H9 (cell line): ENCODE data around the gene LRFN2. TPM values are rescaled to one million over a fixed set of nuclear protein-coding genes. Genes with fewer than 3 reads are reported as not detected.

ENCODE experiments used
- DNase-seq: peaks from one replicate; pipeline ENCODE4 v3.0.0-alpha.2; 2017
- H2AFZ ChIP-seq: one replicate; pipeline ENCODE4 v1.6.1; 2013; ENCODE audit warnings: mild to moderate bottlenecking, low read length, control low read depth, moderate library complexity
- H2AK5ac ChIP-seq: 2 replicates; pipeline ENCODE4 v1.6.1; 2013; ENCODE audit warnings: low read length, control low read depth, mixed read lengths; ENCODE audit not compliant: insufficient read length
- H2BK120ac ChIP-seq: one replicate; pipeline ENCODE4 v1.6.1; 2013; ENCODE audit warnings: low read depth, mild to moderate bottlenecking, low read length, control low read depth, inconsistent platforms; ENCODE audit not compliant: poor library complexity, severe bottlenecking
- H2BK12ac ChIP-seq: 2 replicates; pipeline ENCODE4 v1.6.1; 2013; ENCODE audit warnings: low read length, control low read depth, mixed read lengths, low read depth; ENCODE audit not compliant: insufficient read length
- H2BK15ac ChIP-seq: 2 replicates; pipeline ENCODE4 v1.6.1; 2013; ENCODE audit warnings: low read depth, low read length, control low read depth
- H2BK20ac ChIP-seq: one replicate; pipeline ENCODE4 v1.6.1; 2013; ENCODE audit warnings: low read depth, mild to moderate bottlenecking, low read length, control low read depth, inconsistent platforms; ENCODE audit not compliant: poor library complexity, severe bottlenecking
- H2BK5ac ChIP-seq: 2 replicates; pipeline ENCODE4 v1.6.1; 2013; ENCODE audit warnings: low read length, control low read depth, mixed read lengths; ENCODE audit not compliant: insufficient read length
- H3K14ac ChIP-seq: 2 replicates; pipeline ENCODE4 v1.6.1; 2013; ENCODE audit warnings: low read length, control low read depth; ENCODE audit not compliant: insufficient read depth
- H3K18ac ChIP-seq: 2 replicates; pipeline ENCODE4 v1.6.1; 2013; ENCODE audit warnings: low read depth, mild to moderate bottlenecking, mixed read lengths, low read length, control low read depth; ENCODE audit not compliant: insufficient read length
- H3K23ac ChIP-seq: 2 replicates; pipeline ENCODE4 v1.6.1; 2013; ENCODE audit warnings: low read length, control low read depth, mixed read lengths, low read depth; ENCODE audit not compliant: insufficient read length
- H3K23me2 ChIP-seq: 2 replicates; pipeline ENCODE4 v1.6.1; 2013; ENCODE audit warnings: low read depth, mild to moderate bottlenecking, mixed read lengths, low read length, control low read depth; ENCODE audit not compliant: insufficient read length, poor library complexity, severe bottlenecking
- H3K27ac ChIP-seq: 2 replicates; pipeline ENCODE4 v1.5.1; 2013; ENCODE audit warnings: low read length, control low read depth, mixed read lengths, low read depth; ENCODE audit not compliant: insufficient read length
- H3K27me3 ChIP-seq: 2 replicates; pipeline ENCODE4 v1.6.1; 2013; ENCODE audit warnings: low read length, control low read depth, inconsistent platforms; ENCODE audit not compliant: insufficient read depth
- H3K4ac ChIP-seq: 2 replicates; pipeline ENCODE4 v1.6.1; 2013; ENCODE audit warnings: low read depth, mild to moderate bottlenecking, control low read depth, inconsistent platforms, low read length, moderate library complexity
- H3K4me1 ChIP-seq: 2 replicates; pipeline ENCODE4 v1.6.1; 2013; ENCODE audit warnings: low read length, control low read depth, inconsistent platforms; ENCODE audit not compliant: insufficient read depth
- H3K4me2 ChIP-seq: 2 replicates; pipeline ENCODE4 v1.6.1; 2013; ENCODE audit warnings: low read length, control low read depth, mixed read lengths; ENCODE audit not compliant: insufficient read length, insufficient read depth
- H3K56ac ChIP-seq: 2 replicates; pipeline ENCODE4 v1.6.1; 2013; ENCODE audit warnings: low read depth, mild to moderate bottlenecking, mixed read lengths, low read length, control low read depth; ENCODE audit not compliant: insufficient read length
- H3K79me1 ChIP-seq: 2 replicates; pipeline ENCODE4 v1.6.1; 2013; ENCODE audit warnings: low read depth, mild to moderate bottlenecking, moderate library complexity, low read length, control low read depth, inconsistent platforms; ENCODE audit not compliant: insufficient read depth, poor library complexity, severe bottlenecking
- H3K79me2 ChIP-seq: 2 replicates; pipeline ENCODE4 v1.6.1; 2013; ENCODE audit warnings: low read length, control low read depth, inconsistent platforms; ENCODE audit not compliant: insufficient read depth
- H3K9ac ChIP-seq: 2 replicates; pipeline ENCODE4 v1.6.1; 2013; ENCODE audit warnings: low read length, control low read depth, mixed read lengths; ENCODE audit not compliant: insufficient read length; ENCODE audit errors: extremely low read depth
- H3K9me3 ChIP-seq: one replicate; pipeline ENCODE4 v1.6.1; 2013; ENCODE audit warnings: low read depth, low read length, inconsistent platforms; ENCODE audit not compliant: control insufficient read depth
- H3T11ph ChIP-seq: one replicate; pipeline ENCODE4 v1.6.1; 2013; ENCODE audit warnings: mild to moderate bottlenecking, low read length, control low read depth, inconsistent platforms
- H4K20me1 ChIP-seq: one replicate; pipeline ENCODE4 v1.6.1; 2013; ENCODE audit not compliant: control insufficient read depth, insufficient read length, insufficient read depth
- H4K5ac ChIP-seq: 2 replicates; pipeline ENCODE4 v1.6.1; 2013; ENCODE audit warnings: low read depth, mild to moderate bottlenecking, mixed read lengths, low read length, control low read depth; ENCODE audit not compliant: insufficient read length
- H4K8ac ChIP-seq: replicated peaks from 2 replicates; pipeline ENCODE4 v1.6.1; 2013; ENCODE audit warnings: low read length, control low read depth, mixed read lengths, low read depth; ENCODE audit not compliant: insufficient read length
- H4K91ac ChIP-seq: 2 replicates; pipeline ENCODE4 v1.6.1; 2013; ENCODE audit warnings: low read depth, mild to moderate bottlenecking, moderate library complexity, mixed read lengths, low read length, control low read depth; ENCODE audit not compliant: insufficient read length
- H3K27ac Mint-ChIP-seq, 3 experiments: 2 replicates in 2 of 3; 3 replicates in 1 of 3; pipeline ENCODE4 v1.8.0; 2020 to 2021; ENCODE audit warnings: mixed read lengths in 3 of 3, mild to moderate bottlenecking in 1 of 3, moderate library complexity in 1 of 3
- H3K27me3 Mint-ChIP-seq: 2 replicates; pipeline ENCODE4 v1.8.0; 2021; ENCODE audit warnings: low read depth, mild to moderate bottlenecking, moderate library complexity, mixed read lengths
- H3K36me3 Mint-ChIP-seq, 3 experiments: 2 replicates in 2 of 3; 3 replicates in 1 of 3; pipeline ENCODE4 v1.8.0; 2020 to 2021; ENCODE audit warnings: low read depth in 3 of 3, mixed read lengths in 3 of 3; ENCODE audit not compliant: insufficient read depth in 1 of 3
- H3K4me1 Mint-ChIP-seq, 2 experiments: 2 replicates each; pipeline ENCODE4 v1.8.0; 2020; ENCODE audit warnings: mixed read lengths in 2 of 2
- H3K4me3 Mint-ChIP-seq, 2 experiments: 2 replicates in 1 of 2; 3 replicates in 1 of 2; pipeline ENCODE4 v1.8.0; 2020 to 2021; ENCODE audit warnings: mild to moderate bottlenecking in 2 of 2, mixed read lengths in 2 of 2, moderate library complexity in 1 of 2
- H3K9me3 Mint-ChIP-seq, 2 experiments: 2 replicates in 1 of 2; 3 replicates in 1 of 2; pipeline ENCODE4 v1.8.0; 2020; ENCODE audit warnings: mild to moderate bottlenecking in 2 of 2, mixed read lengths in 2 of 2, moderate library complexity in 1 of 2
- CTCF ChIP-seq: fragments of 200-600 bp; sonication (generic); conservative IDR thresholded peaks from 3 replicates; pipeline ENCODE4 v1.8.0; 2021; ENCODE audit warnings: antibody characterized with exemption, mild to moderate bottlenecking
- WGBS: extraction: QIAGEN DNeasy Blood & Tissue Kit; methylation state at CpG from one replicate; pipeline ENCODE4 v1.1.7; 2013; ENCODE audit warnings: missing lambda C conversion rate, low lambda C conversion rate, mixed read lengths; ENCODE audit not compliant: insufficient read length; ENCODE audit errors: extremely low coverage; 5-methylcytosine and 5-hydroxymethylcytosine counted together
- total RNA-seq: library from RNA; stranded (reverse); gene quantifications from 2 replicates; pipeline ENCODE4 v1.2.1, GENCODE V29; 2021

The LRFN2 gene
- total RNA-seq, 1 experiment from 2014 or later: 0.11 TPM

DNA sequence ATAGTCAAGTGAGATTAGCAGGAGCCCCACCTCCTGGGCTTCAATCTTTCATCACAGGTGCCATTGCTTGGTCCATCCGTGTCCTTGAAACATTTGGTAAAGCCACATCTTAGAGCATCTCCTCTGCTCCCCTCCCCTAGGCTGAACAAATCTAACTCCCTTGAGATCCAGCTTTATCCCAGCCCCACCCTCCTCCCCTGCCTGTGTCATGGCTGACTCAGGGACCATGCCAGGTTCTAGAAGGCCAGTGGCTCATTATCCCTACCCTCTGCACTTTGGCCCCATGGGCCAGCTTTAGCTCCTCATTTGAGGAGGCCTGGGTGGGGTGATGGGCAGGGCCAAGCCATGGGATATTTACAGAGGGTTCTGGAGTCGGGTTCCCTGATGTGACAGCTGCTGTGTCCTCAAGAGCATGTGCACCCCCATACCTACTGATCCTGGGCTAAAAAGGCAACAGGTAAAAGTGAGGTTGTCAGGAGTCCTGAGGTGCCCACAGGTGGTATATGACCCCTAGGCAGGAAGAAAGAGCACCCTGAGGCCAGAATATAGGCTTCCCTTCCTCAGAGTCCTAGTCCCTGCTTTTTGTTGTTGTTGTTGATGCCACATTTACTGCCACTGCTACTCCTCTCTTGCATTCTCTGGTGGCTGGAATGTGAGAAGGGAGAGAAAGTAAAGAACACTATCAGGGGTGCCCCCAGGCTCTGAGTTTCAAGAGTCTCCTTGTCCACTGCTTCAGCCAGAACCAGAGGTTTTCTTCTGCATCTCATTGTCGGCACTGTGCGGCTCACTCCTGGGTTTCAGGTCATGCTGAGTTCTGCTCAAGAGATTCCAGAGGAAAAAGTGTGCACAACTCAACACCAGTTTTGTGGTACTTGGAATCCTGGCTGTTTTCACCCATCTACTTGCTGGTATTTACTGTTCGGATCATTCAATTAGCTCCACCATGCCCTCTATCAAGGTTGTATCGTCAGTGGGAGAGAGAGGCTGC, 228.4 kb downstream of the LRFN2 start:
- no peak overlapping the region for H3K4me2 ChIP-seq
- no peak overlapping the region for H2BK15ac ChIP-seq
- H2BK120ac ChIP-seq: no peak overlapping the region
- peaks cover 21% of the 10 kb centered on the region for H3K4me1 ChIP-seq
- H3K4me3 Mint-ChIP-seq: no peak overlapping the region
- H2BK5ac ChIP-seq: no peak overlapping the region
- H3K4ac ChIP-seq: no peak overlapping the region
- H3K27me3 Mint-ChIP-seq: no peaks in the 10 kb centered on the region
- H3T11ph ChIP-seq: no peak overlapping the region
- no CpG with 5 or more reads among the region's 6 CpGs for WGBS
- peaks cover 41 to 43% of the 10 kb centered on the region in 2 experiments for H3K4me1 Mint-ChIP-seq
- H3K27ac Mint-ChIP-seq: peak overlapping the region in 2 of 3 experiments; percentile 56 to 63; a peak in 4 of 7 replicates
- H3K18ac ChIP-seq: peak overlapping the region; percentile 23
- H3K9ac ChIP-seq: no peak overlapping the region
- peak overlapping the region; percentile 13; the same call in 1 of the 2 replicates for H3K14ac ChIP-seq
- H3K9me3 ChIP-seq: no peaks in the 10 kb centered on the region
- H3K56ac ChIP-seq: no peak overlapping the region
- H4K5ac ChIP-seq: no peak overlapping the region
- no peak overlapping the region for H4K8ac ChIP-seq
- peak; percentile 30 for DNase-seq
- H3K79me1 ChIP-seq: no peaks in the 10 kb centered on the region
- 0 out of 7 replicates have a peak, but pooled peaks cover 0 to 5% (median 0%) of the 10 kb centered on the region in 3 experiments for H3K36me3 Mint-ChIP-seq
- H2BK20ac ChIP-seq: no peak overlapping the region
- peak overlapping the region; percentile 37 for H4K91ac ChIP-seq
- no peaks in the 10 kb centered on the region for H3K79me2 ChIP-seq
- H3K27me3 ChIP-seq: no peaks in the 10 kb centered on the region
- peak; percentile 10; the same call in 1 of the 3 replicates for TF ChIP-seq CTCF
- no peaks in the 10 kb centered on the region for H3K23me2 ChIP-seq
- H3K23ac ChIP-seq: no peak overlapping the region
- peak overlapping the region; percentile 22 for H3K27ac ChIP-seq
- H2AFZ ChIP-seq: no peak overlapping the region
- H4K20me1 ChIP-seq: no peaks in the 10 kb centered on the region
- peak overlapping the region; percentile 95 for H2BK12ac ChIP-seq
- peaks cover 0 to 3% of the 10 kb centered on the region in 2 experiments; a peak in 1 of 5 replicates for H3K9me3 Mint-ChIP-seq
- H2AK5ac ChIP-seq: peak overlapping the region; percentile 7
